Measurements from ENCODE around the gene ATAT1.

ATAT1 gene

DNA sequence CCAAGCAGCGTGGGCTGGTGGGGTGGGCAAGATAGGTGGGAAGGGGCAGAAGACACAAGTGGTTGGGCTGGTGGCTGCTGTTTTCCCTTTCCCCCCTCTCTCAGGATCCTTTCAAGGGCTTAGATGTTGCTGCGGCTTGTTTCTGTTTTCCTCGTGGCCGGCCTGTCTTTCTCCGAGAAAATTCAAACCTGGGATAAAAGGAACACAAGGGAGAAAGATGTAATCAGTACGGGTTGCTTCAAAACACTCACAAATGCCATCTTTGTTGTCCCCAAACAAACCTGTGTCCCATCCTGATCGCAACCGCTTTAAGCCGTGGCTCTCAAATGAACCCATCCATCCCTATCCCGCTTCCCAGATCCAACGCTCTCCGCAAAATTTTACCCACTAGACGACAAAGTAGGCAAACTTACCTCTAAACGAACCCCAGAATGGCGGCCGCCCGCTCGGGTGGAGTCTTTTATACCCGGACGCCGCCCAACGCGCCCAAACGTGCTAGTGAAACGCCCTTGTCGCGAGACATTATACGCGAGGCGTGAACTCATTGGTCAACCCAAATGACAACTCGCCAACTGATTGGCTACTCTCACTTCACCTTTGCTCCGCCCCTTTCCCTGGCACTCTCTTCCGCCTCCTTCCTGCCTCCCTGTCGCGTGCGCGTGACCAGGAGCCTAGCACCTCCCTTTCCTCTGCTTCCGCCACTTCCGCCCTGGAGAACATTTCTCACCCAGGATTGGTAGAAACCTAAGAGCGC is 9.7 kb upstream of the ATAT1 start, which contains the start of gene PPP1R10:
PPP1R10 (minus strand) TSS at position 433 of the 754 bp plus-strand sequence. CDS start 7,299 bp downstream, outside the sequence.
- DNase-seq (ENCODE audit: low read depth), result peak; percentile 100
- TF ChIP-seq, protein P1, sequence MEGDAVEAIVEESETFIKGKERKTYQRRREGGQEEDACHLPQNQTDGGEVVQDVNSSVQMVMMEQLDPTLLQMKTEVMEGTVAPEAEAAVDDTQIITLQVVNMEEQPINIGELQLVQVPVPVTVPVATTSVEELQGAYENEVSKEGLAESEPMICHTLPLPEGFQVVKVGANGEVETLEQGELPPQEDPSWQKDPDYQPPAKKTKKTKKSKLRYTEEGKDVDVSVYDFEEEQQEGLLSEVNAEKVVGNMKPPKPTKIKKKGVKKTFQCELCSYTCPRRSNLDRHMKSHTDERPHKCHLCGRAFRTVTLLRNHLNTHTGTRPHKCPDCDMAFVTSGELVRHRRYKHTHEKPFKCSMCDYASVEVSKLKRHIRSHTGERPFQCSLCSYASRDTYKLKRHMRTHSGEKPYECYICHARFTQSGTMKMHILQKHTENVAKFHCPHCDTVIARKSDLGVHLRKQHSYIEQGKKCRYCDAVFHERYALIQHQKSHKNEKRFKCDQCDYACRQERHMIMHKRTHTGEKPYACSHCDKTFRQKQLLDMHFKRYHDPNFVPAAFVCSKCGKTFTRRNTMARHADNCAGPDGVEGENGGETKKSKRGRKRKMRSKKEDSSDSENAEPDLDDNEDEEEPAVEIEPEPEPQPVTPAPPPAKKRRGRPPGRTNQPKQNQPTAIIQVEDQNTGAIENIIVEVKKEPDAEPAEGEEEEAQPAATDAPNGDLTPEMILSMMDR (IDR thresholded peaks at IDR 0.05; ENCODE audit: low read depth, low read length, missing control alignments), result no peak
- H3K4me3 ChIP-seq (ENCODE audit: low read depth, low read length), result peak within 1 kb of the TSS; percentile 81

DNA sequence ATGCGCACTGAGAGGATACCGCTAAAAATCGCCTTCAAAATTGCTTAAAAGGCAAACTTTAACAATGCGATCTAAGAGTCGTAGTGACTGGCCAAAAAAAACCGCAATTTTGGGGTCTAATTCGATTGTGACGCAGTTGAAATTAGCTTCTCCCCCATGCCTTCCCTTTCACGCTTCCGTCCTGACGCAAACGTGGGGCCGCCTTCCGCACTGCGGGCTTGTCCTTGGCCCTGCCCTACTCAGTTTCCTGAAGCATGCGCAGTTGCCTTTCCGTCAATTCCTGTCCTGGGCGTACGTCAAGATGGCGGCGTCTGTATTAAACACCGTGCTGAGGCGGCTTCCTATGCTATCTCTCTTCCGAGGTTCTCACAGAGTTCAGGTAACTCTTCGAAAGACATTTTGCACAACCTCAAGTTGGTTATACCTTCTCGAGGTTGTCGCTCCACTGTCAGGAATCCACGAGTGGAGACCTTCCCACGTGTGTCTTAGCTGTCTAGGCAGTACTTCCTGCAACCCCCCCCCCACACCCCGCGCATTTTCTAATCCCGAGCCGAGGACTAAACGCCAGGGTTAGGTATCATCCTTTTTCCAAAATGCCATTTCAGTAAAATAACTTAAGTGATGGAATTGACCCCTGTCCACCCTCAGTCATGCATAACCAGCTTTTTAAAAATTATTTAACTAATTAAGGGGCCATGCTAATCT is 9.0 kb upstream of the ATAT1 start, which contains the start of gene MRPS18B:
MRPS18B (plus strand) TSS at position 276 of the 705 bp plus-strand sequence; CDS start at position 302, 26 bp downstream.
- H3K4me3 ChIP-seq (ENCODE audit: low read depth, low read length), result peak within 1 kb of the TSS; percentile 81
- peak; percentile 98 for DNase-seq (ENCODE audit: low read depth)
- TF ChIP-seq, protein P1 (IDR thresholded peaks at IDR 0.05; ENCODE audit: low read depth, low read length, missing control alignments), result no peak

DNA sequence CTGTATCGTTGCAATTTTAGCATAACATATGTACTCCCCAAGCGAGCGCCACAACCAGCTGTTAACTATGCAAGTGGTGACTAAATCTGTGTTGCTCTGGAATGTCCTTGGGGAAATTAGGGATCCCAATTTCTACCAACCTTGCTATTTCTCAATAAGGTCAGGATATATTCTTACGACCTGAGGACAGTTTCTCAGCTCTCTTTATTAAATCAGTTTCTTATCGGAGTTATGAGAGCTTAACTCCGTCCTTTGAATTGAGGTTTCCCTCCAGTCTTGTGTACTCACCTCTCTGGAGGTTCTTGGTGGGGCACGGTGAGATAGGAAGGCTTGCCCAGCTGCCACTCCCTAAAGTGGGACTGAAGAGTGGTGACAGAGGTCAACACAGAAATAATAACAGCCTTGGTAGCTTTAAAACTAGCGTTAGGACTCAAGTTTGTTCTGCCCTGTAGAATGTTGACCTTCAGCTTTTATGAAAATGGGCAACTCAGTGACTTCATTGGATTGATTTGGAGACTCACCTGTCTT is 8.3 kb upstream of the ATAT1 start:
- no peak for DNase-seq (ENCODE audit: low read depth)
- peak overlapping the region; percentile 78 for H3K4me3 ChIP-seq (ENCODE audit: low read depth, low read length)
- TF ChIP-seq, protein P1 (IDR thresholded peaks at IDR 0.05; ENCODE audit: low read depth, low read length, missing control alignments), result no peak

- no peak for DNase-seq (ENCODE audit: low read depth)
- no peak overlapping the region for H3K4me3 ChIP-seq (ENCODE audit: low read depth, low read length)
- TF ChIP-seq, protein P1 (IDR thresholded peaks at IDR 0.05; ENCODE audit: low read depth, low read length, missing control alignments), result no peak
These were observed 7.1 kb upstream of the ATAT1 start for GRCh38 chr6:30619561-30619960.

DNA sequence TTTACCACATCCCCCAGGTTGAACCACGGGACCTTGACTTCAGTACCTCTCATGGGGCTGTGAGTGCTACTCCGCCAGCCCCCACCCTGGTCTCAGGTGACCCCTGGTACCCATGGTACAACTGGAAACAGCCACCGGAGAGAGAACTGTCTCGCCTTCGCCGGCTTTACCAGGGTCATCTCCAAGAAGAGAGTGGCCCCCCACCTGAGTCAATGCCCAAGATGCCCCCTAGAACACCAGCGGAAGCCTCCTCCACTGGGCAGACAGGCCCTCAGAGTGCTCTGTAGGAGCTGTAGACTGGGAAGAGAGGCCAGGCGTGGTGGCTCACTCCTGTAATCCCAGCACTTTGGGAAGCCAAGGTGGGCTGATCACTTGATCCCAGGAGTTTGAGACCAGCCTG is 1.2 kb upstream of the ATAT1 start:
- no peak for DNase-seq (ENCODE audit: low read depth)
- TF ChIP-seq, protein P1 (IDR thresholded peaks at IDR 0.05; ENCODE audit: low read depth, low read length, missing control alignments), result no peak

DNA sequence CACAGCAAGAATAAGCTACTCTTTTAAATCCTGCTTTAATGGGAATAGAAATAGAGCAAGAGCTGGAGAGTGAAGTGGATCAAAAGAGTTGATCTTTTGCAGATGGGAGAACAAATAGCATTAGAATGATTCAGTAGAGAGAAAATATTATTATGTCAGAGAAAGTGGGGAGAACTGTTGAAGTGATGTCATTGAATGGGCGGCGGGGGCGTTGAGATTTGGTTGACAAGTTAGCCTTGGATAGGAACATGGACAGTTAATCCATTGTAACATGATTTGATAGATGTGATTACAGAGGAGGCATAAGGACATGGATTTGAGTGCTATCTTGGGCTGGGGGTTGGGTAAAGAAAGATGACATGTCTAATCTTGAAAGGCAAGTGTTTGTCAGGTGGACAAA is 9.2 kb downstream of the ATAT1 start:
- no peak for DNase-seq (ENCODE audit: low read depth)
- TF ChIP-seq, protein P1 (IDR thresholded peaks at IDR 0.05; ENCODE audit: low read depth, low read length, missing control alignments), result no peak
- no peak overlapping the region for H3K4me3 ChIP-seq (ENCODE audit: low read depth, low read length)

More for the DNA sequence above, 1.2 kb upstream of the ATAT1 start:
- H3K4me3 ChIP-seq (ENCODE audit: low read depth, low read length), result no peak overlapping the region
